ENCODE results near the gene DGCR8. TPM values are rescaled to one million over a fixed set of nuclear protein-coding genes. Genes with fewer than 3 reads are reported as not detected.

DGCR8 gene
- total RNA-seq, 1 experiment from 2014 or later, result 16.4 TPM

DNA sequence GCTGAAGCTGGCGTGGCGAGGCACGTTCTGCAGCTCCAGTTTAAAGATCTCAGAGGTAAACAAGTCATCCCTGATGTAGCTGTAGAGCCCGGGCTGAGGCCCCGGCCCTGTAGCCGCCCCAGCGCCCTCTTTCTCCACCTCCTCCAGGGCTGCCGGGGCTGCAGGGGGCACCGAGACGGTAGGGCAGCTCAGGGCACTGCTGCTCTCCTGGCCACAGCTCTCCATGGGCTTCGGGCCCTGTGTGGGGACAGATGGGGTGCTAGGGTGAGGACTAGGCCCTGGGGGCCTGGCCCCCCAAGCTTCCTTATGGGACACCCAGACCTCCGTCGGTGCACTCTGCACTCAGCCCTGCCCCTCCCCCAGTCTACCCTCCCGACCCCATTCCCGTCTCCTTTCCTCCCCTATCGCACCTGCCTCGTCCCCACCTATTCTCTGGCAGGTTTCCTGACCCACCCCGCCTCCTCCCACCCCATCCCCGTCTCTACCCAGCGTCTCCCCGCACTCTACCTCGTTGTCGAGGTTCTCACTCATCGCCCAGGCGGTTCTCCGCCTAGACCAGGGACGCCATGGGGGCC, 36.4 kb downstream of the DGCR8 start:
- H3K4me2 ChIP-seq (ENCODE audit: low read depth, low read length, poor library complexity, severe bottlenecking), result peak overlapping the region; percentile 88
- H3K36me3 ChIP-seq (ENCODE audit: insufficient read depth, low read length), result peaks cover 31% of the 10 kb centered on the region
- H3K4me1 ChIP-seq (ENCODE audit: low read length), result peaks cover 44% of the 10 kb centered on the region
- H2AFZ ChIP-seq (ENCODE audit: low read length), result no peak overlapping the region
- DNase-seq, result peak; percentile 66
- no peaks in the 10 kb centered on the region for H3K9me2 ChIP-seq (replicated peaks; ENCODE audit: insufficient read depth, low read length)
- no peaks in the 10 kb centered on the region for H3K9me3 ChIP-seq (ENCODE audit: low read length)
- H3K27ac ChIP-seq (ENCODE audit: low read length), result peak overlapping the region; percentile 54
- H3K27me3 ChIP-seq (ENCODE audit: low read length), result no peaks in the 10 kb centered on the region
- peaks cover 68% of the 10 kb centered on the region for H3K79me2 ChIP-seq (ENCODE audit: low read length)
- peak overlapping the region; percentile 89 for H3K9ac ChIP-seq (ENCODE audit: low read length)
- peak overlapping the region; percentile 94 for H3K4me3 ChIP-seq (ENCODE audit: low read length)
- peaks cover 21% of the 10 kb centered on the region for H4K20me1 ChIP-seq (ENCODE audit: insufficient read depth, low read depth, low read length)

DNA sequence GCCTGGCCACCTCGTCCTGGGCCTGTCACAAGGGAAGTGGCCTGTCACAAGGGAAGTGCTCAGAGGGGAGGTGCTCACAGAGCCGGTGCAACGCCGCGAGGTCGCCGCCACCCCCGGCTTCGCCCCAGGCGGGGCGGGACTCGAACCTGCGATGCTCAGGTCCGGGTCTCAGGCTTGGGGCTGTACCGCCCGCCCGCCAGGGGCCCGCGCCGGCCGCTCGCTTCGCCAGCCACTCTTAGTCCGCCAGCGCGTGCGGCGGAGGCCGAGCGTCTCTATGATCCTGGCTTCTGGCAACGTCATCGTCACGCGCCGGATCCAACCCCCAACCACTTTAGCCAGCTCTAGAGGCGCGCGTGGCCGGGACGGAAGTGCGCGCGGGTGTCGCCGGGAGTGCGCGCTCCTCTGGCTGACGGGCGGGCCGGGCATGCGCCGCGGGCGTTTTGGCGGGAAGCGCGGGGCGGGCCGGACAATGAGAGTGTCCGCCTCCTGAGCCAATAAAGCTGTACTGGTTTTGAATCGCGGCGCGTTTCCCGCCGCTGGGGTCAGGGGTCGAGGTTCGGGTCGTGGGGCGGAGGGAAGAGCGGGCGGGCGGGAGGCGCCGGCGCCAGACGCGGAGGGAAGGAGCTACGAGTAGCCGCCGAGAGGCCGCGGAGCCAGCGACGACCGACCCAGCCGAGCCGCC, 37.1 kb downstream of the DGCR8 start, which contains the start of gene TRMT2A:
Gene TRMT2A, minus strand, starts transcription at position 276 of the 682 bp plus-strand sequence. CDS start 320 bp downstream, outside the sequence.
- H3K79me2 ChIP-seq (ENCODE audit: low read length), result peaks cover 75% of the 10 kb centered on the region
- peaks cover 27% of the 10 kb centered on the region for H4K20me1 ChIP-seq (ENCODE audit: insufficient read depth, low read depth, low read length)
- H3K36me3 ChIP-seq (ENCODE audit: insufficient read depth, low read length), result peaks cover 35% of the 10 kb centered on the region
- peak within 1 kb of the TSS; percentile 94 for H3K4me2 ChIP-seq (ENCODE audit: low read depth, low read length, poor library complexity, severe bottlenecking)
- no peak within 1 kb of the TSS for H2AFZ ChIP-seq (ENCODE audit: low read length)
- peak within 1 kb of the TSS; percentile 94 for H3K4me3 ChIP-seq (ENCODE audit: low read length)
- no peaks in the 10 kb centered on the region for H3K27me3 ChIP-seq (ENCODE audit: low read length)
- peaks cover 38% of the 10 kb centered on the region for H3K4me1 ChIP-seq (ENCODE audit: low read length)
- DNase-seq, result peak; percentile 99
- H3K9me3 ChIP-seq (ENCODE audit: low read length), result no peaks in the 10 kb centered on the region
- H3K27ac ChIP-seq (ENCODE audit: low read length), result peak within 1 kb of the TSS; percentile 81
- H3K9me2 ChIP-seq (replicated peaks; ENCODE audit: insufficient read depth, low read length), result no peaks in the 10 kb centered on the region
- peak within 1 kb of the TSS; percentile 100 for H3K9ac ChIP-seq (ENCODE audit: low read length)

DNA sequence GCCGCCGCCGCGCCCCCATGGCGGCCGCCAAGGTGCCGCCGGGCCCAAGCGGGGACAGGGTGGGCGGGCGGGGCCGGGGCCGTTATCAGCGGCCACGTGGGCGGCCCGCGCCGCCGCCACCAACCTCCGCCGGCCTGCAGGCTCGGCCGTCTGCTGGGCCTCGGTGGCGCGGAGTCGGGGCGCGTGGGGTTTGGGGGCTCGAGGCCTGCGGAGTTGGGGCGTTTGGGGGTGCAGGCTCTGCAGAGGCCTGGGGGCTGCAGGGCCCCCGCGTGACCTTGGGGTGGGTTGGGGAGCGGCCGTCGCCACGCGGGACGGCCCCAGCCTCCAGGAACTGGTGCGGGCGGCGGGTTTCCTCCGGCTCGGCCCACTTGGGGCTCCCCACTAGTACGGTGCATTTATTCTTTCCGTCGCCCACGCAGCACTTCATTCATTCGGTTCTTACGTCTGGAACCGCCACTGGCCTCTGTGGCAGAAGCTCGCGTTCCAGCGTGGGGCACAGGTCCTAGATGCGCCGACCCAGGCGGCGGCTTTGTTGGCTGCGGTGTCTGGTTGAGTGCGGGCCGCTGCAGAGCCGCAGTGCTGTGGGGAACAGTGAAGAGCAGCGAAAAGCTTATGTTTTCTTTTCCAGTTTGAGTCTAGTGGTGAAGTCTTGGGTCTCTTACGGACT, 37.7 kb downstream of the DGCR8 start:
- Histone ChIP-seq H3K4me2 (ENCODE audit: low read depth, low read length, poor library complexity, severe bottlenecking) (peak overlapping the region; percentile 94), H3K27me3 (ENCODE audit: low read length) (no peaks in the 10 kb centered on the region), H3K27ac (ENCODE audit: low read length) (peak overlapping the region; percentile 81), H2AFZ (ENCODE audit: low read length) (no peak overlapping the region), H3K9me2 (replicated peaks; ENCODE audit: insufficient read depth, low read length) (no peaks in the 10 kb centered on the region), H4K20me1 (ENCODE audit: insufficient read depth, low read depth, low read length) (peaks cover 32% of the 10 kb centered on the region), H3K4me3 (ENCODE audit: low read length) (peak overlapping the region; percentile 94), H3K36me3 (ENCODE audit: insufficient read depth, low read length) (peaks cover 39% of the 10 kb centered on the region), H3K9ac (ENCODE audit: low read length) (peak overlapping the region; percentile 100), H3K9me3 (ENCODE audit: low read length) (no peaks in the 10 kb centered on the region), H3K79me2 (ENCODE audit: low read length) (peaks cover 78% of the 10 kb centered on the region), H3K4me1 (ENCODE audit: low read length) (peaks cover 34% of the 10 kb centered on the region)
- peak; percentile 68 for DNase-seq

DNA sequence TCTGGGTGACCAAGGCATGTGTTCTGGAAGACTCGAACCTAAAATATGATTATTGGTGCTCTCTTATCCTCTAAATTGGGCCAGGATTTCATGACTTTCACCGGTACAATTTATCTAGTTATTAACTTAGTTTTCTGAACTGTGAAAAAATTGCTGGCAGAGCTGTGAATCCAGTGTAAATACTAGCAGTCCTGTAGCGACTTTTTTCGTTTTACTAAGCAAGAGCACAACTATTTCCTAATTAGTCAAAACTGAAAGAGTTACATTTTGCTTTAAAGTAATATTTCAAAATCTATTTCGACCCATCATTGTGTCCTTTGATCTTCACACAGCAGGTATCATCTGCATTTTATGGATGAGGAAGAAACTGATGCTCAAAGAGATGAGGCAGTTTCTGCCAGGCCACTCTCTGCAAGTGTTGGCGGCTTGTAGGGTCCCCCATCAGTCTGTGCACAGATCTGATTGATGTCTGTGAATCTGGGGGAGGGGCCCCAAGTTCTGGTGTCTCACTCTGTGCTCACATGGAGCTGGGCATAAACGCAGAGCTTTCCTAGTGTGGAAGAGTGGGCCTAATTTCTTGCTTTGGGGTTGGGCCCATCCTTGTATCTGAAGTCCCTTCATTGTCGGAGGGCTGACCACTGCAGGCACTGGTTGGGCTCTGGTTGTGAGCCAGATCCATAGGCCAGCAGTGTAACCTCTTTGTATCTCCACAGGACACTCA, 38.4 kb downstream of the DGCR8 start:
- peaks cover 39% of the 10 kb centered on the region for H3K36me3 ChIP-seq (ENCODE audit: insufficient read depth, low read length)
- peaks cover 79% of the 10 kb centered on the region for H3K79me2 ChIP-seq (ENCODE audit: low read length)
- H3K4me2 ChIP-seq (ENCODE audit: low read depth, low read length, poor library complexity, severe bottlenecking), result peak overlapping the region; percentile 94
- peak overlapping the region; percentile 100 for H3K9ac ChIP-seq (ENCODE audit: low read length)
- peak overlapping the region; percentile 94 for H3K4me3 ChIP-seq (ENCODE audit: low read length)
- DNase-seq, result peak; percentile 65
- H2AFZ ChIP-seq (ENCODE audit: low read length), result no peak overlapping the region
- peaks cover 33% of the 10 kb centered on the region for H4K20me1 ChIP-seq (ENCODE audit: insufficient read depth, low read depth, low read length)
- H3K4me1 ChIP-seq (ENCODE audit: low read length), result peaks cover 34% of the 10 kb centered on the region
- no peaks in the 10 kb centered on the region for H3K9me3 ChIP-seq (ENCODE audit: low read length)
- no peaks in the 10 kb centered on the region for H3K9me2 ChIP-seq (replicated peaks; ENCODE audit: insufficient read depth, low read length)
- H3K27ac ChIP-seq (ENCODE audit: low read length), result peak overlapping the region; percentile 81
- H3K27me3 ChIP-seq (ENCODE audit: low read length), result no peaks in the 10 kb centered on the region

DNA sequence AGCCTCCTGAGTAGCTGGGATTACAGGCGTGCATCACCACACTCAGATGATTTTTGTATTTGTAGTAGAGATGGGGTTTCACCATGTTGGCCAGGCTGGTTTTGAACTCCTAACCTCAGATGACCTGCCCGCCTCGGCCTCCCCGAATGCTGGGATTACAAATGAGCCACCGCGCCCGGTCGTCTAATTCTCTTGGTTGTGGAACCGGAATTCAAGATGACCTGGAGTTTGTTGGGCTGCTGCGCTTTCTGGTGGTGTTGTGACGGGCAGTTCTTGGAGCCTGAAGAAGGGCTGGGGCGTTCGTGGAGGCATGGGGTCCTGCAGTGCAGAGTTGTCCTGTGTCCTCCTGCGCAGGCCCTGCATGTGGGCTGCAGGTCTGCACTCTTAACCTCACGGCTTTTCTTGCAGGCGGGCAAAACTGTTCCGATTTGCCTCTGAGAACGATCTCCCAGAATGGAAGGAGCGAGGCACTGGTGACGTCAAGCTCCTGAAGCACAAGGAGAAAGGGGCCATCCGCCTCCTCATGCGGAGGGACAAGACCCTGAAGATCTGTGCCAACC, 41.9 kb downstream of the DGCR8 start:
- Histone ChIP-seq H3K9me2 (replicated peaks; ENCODE audit: insufficient read depth, low read length) (no peaks in the 10 kb centered on the region), H3K9ac (ENCODE audit: low read length) (no peak overlapping the region), H3K27ac (ENCODE audit: low read length) (no peak overlapping the region), H4K20me1 (ENCODE audit: insufficient read depth, low read depth, low read length) (peaks cover 49% of the 10 kb centered on the region), H3K4me2 (ENCODE audit: low read depth, low read length, poor library complexity, severe bottlenecking) (no peak overlapping the region), H3K9me3 (ENCODE audit: low read length) (no peaks in the 10 kb centered on the region), H3K27me3 (ENCODE audit: low read length) (no peaks in the 10 kb centered on the region), H3K79me2 (ENCODE audit: low read length) (peaks cover 51% of the 10 kb centered on the region), H3K4me1 (ENCODE audit: low read length) (peaks cover 19% of the 10 kb centered on the region), H2AFZ (ENCODE audit: low read length) (no peak overlapping the region), H3K36me3 (ENCODE audit: insufficient read depth, low read length) (peaks cover 43% of the 10 kb centered on the region), H3K4me3 (ENCODE audit: low read length) (no peak overlapping the region)
- DNase-seq, result no peak

DNA sequence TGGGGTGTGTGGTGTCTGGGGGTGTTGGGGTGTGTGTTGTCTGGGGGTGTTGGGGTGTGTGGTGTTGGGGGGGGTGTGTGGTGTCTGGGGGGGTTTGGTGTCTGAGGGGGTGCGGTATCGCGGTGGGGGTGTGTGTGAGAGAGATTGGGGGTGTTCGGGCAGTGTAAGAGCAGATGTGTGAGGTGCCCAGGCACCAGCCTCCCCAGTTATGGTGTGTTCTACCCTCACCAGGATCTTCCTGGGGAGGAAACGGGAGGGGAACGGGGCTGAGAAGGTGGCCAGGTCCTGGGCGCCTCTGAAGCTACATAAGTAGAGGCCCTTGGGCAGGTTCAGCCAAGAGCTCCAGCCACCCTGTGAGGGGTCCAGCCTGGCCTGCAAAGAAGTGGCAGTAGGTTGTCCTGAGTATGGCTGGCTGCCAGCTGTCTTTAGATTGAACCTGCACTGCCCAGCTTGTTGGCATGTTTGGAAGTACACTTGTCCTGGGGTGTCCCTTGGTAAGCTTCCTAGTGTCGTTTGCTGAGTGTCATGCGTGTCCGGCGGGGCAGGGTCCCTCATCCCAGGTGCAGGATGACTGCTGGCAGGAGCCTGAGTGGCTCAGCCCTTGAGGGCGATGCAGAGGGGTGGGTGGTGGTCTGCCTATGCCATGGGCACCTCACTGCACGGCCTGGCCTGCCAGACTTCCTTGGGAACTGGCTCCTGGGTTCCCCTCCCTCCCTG, 43.5 kb downstream of the DGCR8 start:
- Histone ChIP-seq H3K4me2 (ENCODE audit: low read depth, low read length, poor library complexity, severe bottlenecking) (no peak overlapping the region), H3K27me3 (ENCODE audit: low read length) (no peaks in the 10 kb centered on the region), H3K9ac (ENCODE audit: low read length) (no peak overlapping the region), H2AFZ (ENCODE audit: low read length) (no peak overlapping the region), H3K36me3 (ENCODE audit: insufficient read depth, low read length) (peaks cover 40% of the 10 kb centered on the region), H3K9me2 (replicated peaks; ENCODE audit: insufficient read depth, low read length) (no peaks in the 10 kb centered on the region), H3K9me3 (ENCODE audit: low read length) (no peaks in the 10 kb centered on the region), H3K27ac (ENCODE audit: low read length) (no peak overlapping the region), H3K4me1 (ENCODE audit: low read length) (peaks cover 16% of the 10 kb centered on the region), H4K20me1 (ENCODE audit: insufficient read depth, low read depth, low read length) (peaks cover 49% of the 10 kb centered on the region), H3K79me2 (ENCODE audit: low read length) (peaks cover 41% of the 10 kb centered on the region), H3K4me3 (ENCODE audit: low read length) (no peak overlapping the region)
- DNase-seq, result no peak

DNA sequence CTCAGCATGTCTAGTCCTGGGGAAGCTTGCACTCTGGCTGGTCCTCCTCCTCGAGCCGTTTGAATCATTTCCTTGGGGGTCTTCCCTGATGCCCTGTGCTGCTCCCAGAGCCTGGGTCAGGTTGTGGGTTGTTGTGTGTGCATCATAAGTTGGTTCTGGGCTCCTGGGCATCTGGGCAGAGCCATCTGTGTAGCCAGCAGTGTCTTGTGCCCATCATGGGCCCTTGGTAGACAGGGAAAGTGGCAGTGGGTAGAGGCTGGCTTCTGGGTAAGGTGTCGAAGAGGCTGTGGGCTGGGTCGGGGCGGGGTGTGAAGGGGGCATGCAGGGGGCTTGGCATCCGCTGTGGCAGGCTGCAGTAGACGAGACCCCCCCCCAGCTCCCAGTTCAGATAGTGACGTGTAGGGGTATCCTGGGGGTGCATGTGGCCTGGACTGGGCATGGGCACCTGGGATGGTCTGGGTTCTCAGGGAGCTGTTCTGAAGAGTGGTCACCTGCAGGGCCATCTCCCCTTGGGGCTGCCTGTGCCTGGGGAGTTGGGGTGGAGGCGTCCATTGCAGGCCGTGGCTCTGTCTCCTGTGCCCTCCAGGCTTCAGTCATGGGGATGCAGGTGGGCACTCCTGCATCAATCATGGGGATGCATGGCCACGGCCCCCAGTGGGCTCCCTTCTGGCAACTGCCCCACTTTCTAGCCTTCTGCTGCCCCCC, 44.2 kb downstream of the DGCR8 start:
- Histone ChIP-seq H3K36me3 (ENCODE audit: insufficient read depth, low read length) (peaks cover 32% of the 10 kb centered on the region), H3K27ac (ENCODE audit: low read length) (no peak overlapping the region), H3K9me2 (replicated peaks; ENCODE audit: insufficient read depth, low read length) (no peaks in the 10 kb centered on the region), H3K79me2 (ENCODE audit: low read length) (peaks cover 34% of the 10 kb centered on the region), H3K4me1 (ENCODE audit: low read length) (peaks cover 14% of the 10 kb centered on the region), H3K9me3 (ENCODE audit: low read length) (no peaks in the 10 kb centered on the region), H3K4me3 (ENCODE audit: low read length) (no peak overlapping the region), H3K4me2 (ENCODE audit: low read depth, low read length, poor library complexity, severe bottlenecking) (no peak overlapping the region), H2AFZ (ENCODE audit: low read length) (no peak overlapping the region), H3K27me3 (ENCODE audit: low read length) (no peaks in the 10 kb centered on the region), H4K20me1 (ENCODE audit: insufficient read depth, low read depth, low read length) (peaks cover 42% of the 10 kb centered on the region), H3K9ac (ENCODE audit: low read length) (no peak overlapping the region)
- DNase-seq, result no peak
